NAMALWA (cell line): ENCODE measurements around the gene PIP4K2A.

ENCODE experiments used
- DNase-seq: peaks from one replicate; pipeline ENCODE4 v3.0.0-alpha.2; 2015; ENCODE audit warnings: low spot score

PIP4K2A gene

GRCh38 chr10:22620140-22620857, 94.1 kb downstream of the PIP4K2A start:
- no peak for DNase-seq

- DNase-seq, result no peak
Observed at GRCh38 chr10:22619101-22619500, 95.3 kb downstream of the PIP4K2A start.

GRCh38 chr10:22618078-22618785, 96.1 kb downstream of the PIP4K2A start:
- peak; percentile 19 for DNase-seq

GRCh38 chr10:22617516-22617915, 96.9 kb downstream of the PIP4K2A start:
- no peak for DNase-seq

- DNase-seq, result no peak
Observed at GRCh38 chr10:22617051-22617450, 97.3 kb downstream of the PIP4K2A start.

GRCh38 chr10:22615819-22616499, 98.4 kb downstream of the PIP4K2A start:
- DNase-seq, result peak; percentile 77

GRCh38 chr10:22615101-22615500, 99.3 kb downstream of the PIP4K2A start:
- peak; percentile 16 for DNase-seq

- DNase-seq, result no peak
Observed at GRCh38 chr10:22613011-22613410, 101.4 kb downstream of the PIP4K2A start.

GRCh38 chr10:22612318-22612717, 102.1 kb downstream of the PIP4K2A start:
- DNase-seq, result no peak

GRCh38 chr10:22611425-22612115, 102.8 kb downstream of the PIP4K2A start:
- no peak for DNase-seq

- DNase-seq, result no peak
Observed at GRCh38 chr10:22610610-22611009, 103.8 kb downstream of the PIP4K2A start.

GRCh38 chr10:22609719-22610465, 104.5 kb downstream of the PIP4K2A start:
- DNase-seq, result no peak

GRCh38 chr10:22609251-22609650, 105.1 kb downstream of the PIP4K2A start:
- DNase-seq, result no peak

GRCh38 chr10:22607261-22607660, 107.1 kb downstream of the PIP4K2A start:
- DNase-seq, result no peak

GRCh38 chr10:22606164-22606614, 108.2 kb downstream of the PIP4K2A start:
- DNase-seq, result peak; percentile 82

- DNase-seq, result peak; percentile 45
Observed at GRCh38 chr10:22605168-22605567, 109.2 kb downstream of the PIP4K2A start.

GRCh38 chr10:22604344-22605126, 109.8 kb downstream of the PIP4K2A start:
- DNase-seq, result no peak

- DNase-seq, result no peak
Observed at GRCh38 chr10:22603581-22603980, 110.8 kb downstream of the PIP4K2A start.

GRCh38 chr10:22601618-22602017, 112.8 kb downstream of the PIP4K2A start:
- DNase-seq, result no peak

GRCh38 chr10:22599636-22600228, 114.6 kb downstream of the PIP4K2A start:
- no peak for DNase-seq
